HEK293T (cell line): Measurements from ENCODE around the gene EYA4.

ENCODE experiments used
- CTCF ChIA-PET: fragments of 350-600 bp; formaldehyde crosslinking; extraction: SDS; loops from one replicate; lab custom pipeline; 2021; ENCODE audit warnings: antibody characterized with exemption, inconsistent platforms; lab: Yijun Ruan, JAX
- POLR2A ChIA-PET: fragments of 350-600 bp; formaldehyde crosslinking; extraction: SDS; loops from one replicate; lab custom pipeline; 2020; ENCODE audit warnings: antibody characterized with exemption, inconsistent platforms; lab: Yijun Ruan, JAX
- DNase-seq: peaks from one replicate; pipeline ENCODE4 v3.0.0; 2012; ENCODE audit warnings: mixed read lengths; ENCODE audit errors: extremely low spot score
- ARNT ChIP-seq: fragments of 450-650 bp; IDR thresholded peaks from 2 replicates; pipeline ENCODE4 v1.6.1; 2017; ENCODE audit warnings: mild to moderate bottlenecking
- BHLHE40 ChIP-seq: fragments of 450-650 bp; IDR thresholded peaks from 2 replicates; pipeline ENCODE4 v1.6.1; 2016; ENCODE audit warnings: mild to moderate bottlenecking, moderate library complexity, borderline replicate concordance
- CTBP1 ChIP-seq: fragments of 450-650 bp; IDR thresholded peaks from 2 replicates; pipeline ENCODE4 v1.6.1; 2016; ENCODE audit warnings: borderline replicate concordance
- FOXA1 ChIP-seq: fragments of 450-650 bp; IDR thresholded peaks from 2 replicates; pipeline ENCODE4 v1.6.1; 2016; ENCODE audit warnings: mild to moderate bottlenecking
- FOXK2 ChIP-seq: fragments of 450-650 bp; IDR thresholded peaks from 2 replicates; pipeline ENCODE4 v1.6.1; 2016; ENCODE audit warnings: mild to moderate bottlenecking
- FOXM1 ChIP-seq: fragments of 450-650 bp; IDR thresholded peaks from 2 replicates; pipeline ENCODE4 v1.6.1; 2017; ENCODE audit warnings: mild to moderate bottlenecking, borderline replicate concordance
- HDGF ChIP-seq: fragments of 450-650 bp; IDR thresholded peaks from 2 replicates; pipeline ENCODE4 v1.6.1; 2017; ENCODE audit warnings: antibody characterized with exemption, borderline replicate concordance
- L3MBTL2 ChIP-seq: fragments of 450-650 bp; conservative IDR thresholded peaks from 2 replicates; pipeline ENCODE4 v1.6.1; 2016; ENCODE audit warnings: mild to moderate bottlenecking
- LEF1 ChIP-seq: fragments of 450-650 bp; IDR thresholded peaks from 2 replicates; pipeline ENCODE4 v1.6.1; 2017; ENCODE audit warnings: mild to moderate bottlenecking, borderline replicate concordance
- NFRKB ChIP-seq: fragments of 450-650 bp; IDR thresholded peaks from 2 replicates; pipeline ENCODE4 v1.6.1; 2016; ENCODE audit warnings: mild to moderate bottlenecking, moderate library complexity
- PKNOX1 ChIP-seq: fragments of 450-650 bp; IDR thresholded peaks from 2 replicates; pipeline ENCODE4 v1.6.1; 2016
- SP1 ChIP-seq: fragments of 450-650 bp; IDR thresholded peaks from 2 replicates; pipeline ENCODE4 v1.6.1; 2017
- SUZ12 ChIP-seq: fragments of 450-650 bp; IDR thresholded peaks from 2 replicates; pipeline ENCODE4 v1.6.1; 2016; ENCODE audit warnings: mild to moderate bottlenecking
- ZNF384 ChIP-seq: fragments of 450-650 bp; IDR thresholded peaks from 2 replicates; pipeline ENCODE4 v1.6.1; 2016

Gene EYA4

GRCh38 chr6:133523816-133524215, 282.7 kb downstream of the EYA4 start:
- CTCF ChIA-PET, result interaction anchor here (0.6 kb wide), 1 partner anchor 9 kb away, joined by 4 read pairs; no protein-coding TSS in a partner anchor
- TF ChIP-seq BHLHE40 (no peak), ZNF384 (no peak), PKNOX1 (no peak), FOXA1 (no peak), ARNT (no peak), HDGF (no peak), CTBP1 (no peak), FOXM1 (no peak), FOXK2 (no peak), L3MBTL2 (no peak), SP1 (no peak), NFRKB (no peak), SUZ12 (no peak)
- DNase-seq, result no peak
- POLR2A ChIA-PET, result no interaction called here

- DNase-seq, result no peak
- ChIA-PET CTCF (no interaction called here), POLR2A (no interaction called here)
- TF ChIP-seq NFRKB (no peak), FOXA1 (no peak), SP1 (no peak), FOXM1 (no peak)
Observed at GRCh38 chr6:133526436-133526835, 285.3 kb downstream of the EYA4 start.

- TF ChIP-seq CTBP1 (no peak), FOXM1 (no peak), FOXK2 (no peak), PKNOX1 (no peak), ARNT (no peak), SUZ12 (no peak), SP1 (no peak), L3MBTL2 (no peak), BHLHE40 (no peak), FOXA1 (no peak), HDGF (no peak), ZNF384 (no peak)
- ChIA-PET POLR2A (no interaction called here), CTCF (no interaction called here)
- no peak for DNase-seq
Observed at GRCh38 chr6:133528566-133528965, 287.4 kb downstream of the EYA4 start.

GRCh38 chr6:133532908-133533307, 291.8 kb downstream of the EYA4 start:
- no peak for TF ChIP-seq HDGF
- TF ChIP-seq L3MBTL2, result no peak
- no peak for TF ChIP-seq FOXA1
- no peak for TF ChIP-seq ZNF384
- TF ChIP-seq LEF1, result no peak
- no peak for TF ChIP-seq SP1
- DNase-seq, result no peak
- POLR2A ChIA-PET, result no interaction called here
- CTCF ChIA-PET, result interaction anchor here (0.7 to 1.4 kb wide), 2 partner anchors 348 to 735 kb away, joined by 3 read pairs; partner anchors contain the start of gene SLC18B1

- DNase-seq, result no peak
- TF ChIP-seq HDGF, result no peak
- POLR2A ChIA-PET, result no interaction called here
- CTCF ChIA-PET, result no interaction called here
Observed at GRCh38 chr6:133539502-133540259, 298.5 kb downstream of the EYA4 start.

- DNase-seq, result no peak
- ChIA-PET POLR2A (no interaction called here), CTCF (no interaction called here)
- no peak for TF ChIP-seq SUZ12
- peak; percentile 89 for TF ChIP-seq PKNOX1
Observed at GRCh38 chr6:133540361-133540760, 299.2 kb downstream of the EYA4 start.

GRCh38 chr6:133541040-133541439, 299.9 kb downstream of the EYA4 start:
- DNase-seq, result no peak
- no peak for TF ChIP-seq ZNF384
- no peak for TF ChIP-seq FOXA1
- no peak for TF ChIP-seq BHLHE40
- no peak for TF ChIP-seq LEF1
- no peak for TF ChIP-seq CTBP1
- no peak for TF ChIP-seq PKNOX1
- POLR2A ChIA-PET, result no interaction called here
- CTCF ChIA-PET, result no interaction called here
